Mammary epithelial cell (primary cell): ENCODE measurements around the gene WDR1.

ENCODE experiments used
- CTCF ChIP-seq, 2 donors: IDR thresholded peaks in 1 of 2; conservative IDR thresholded peaks in 1 of 2; 2 replicates each; pipeline ENCODE4 v1.5.1; 2011 to 2012; ENCODE audit warnings: inconsistent platforms in 2 of 2, low read length in 2 of 2, mild to moderate bottlenecking in 2 of 2, control low read depth in 1 of 2, low read depth in 1 of 2; ENCODE audit not compliant: insufficient read depth in 1 of 2; ENCODE audit errors: extremely low read depth in 1 of 2
- EZH2 ChIP-seq: IDR thresholded peaks from 2 replicates; pipeline ENCODE4 v1.6.1; 2012; ENCODE audit warnings: low read length, inconsistent platforms, borderline replicate concordance

- no peak for TF ChIP-seq CTCF (conservative IDR thresholded peaks at IDR 0.05 in 1 of 2, IDR thresholded peaks at IDR 0.05 in 1 of 2; ENCODE audit: extremely low read depth in 1 of 2, insufficient read depth in 1 of 2, low read depth in 1 of 2, low read length in 2 of 2)
- TF ChIP-seq EZH2 = no peak
Measured at GRCh38 chr4:10075953-10076391, 40.6 kb downstream of the WDR1 start.
